ENCODE results near the gene PPM1M.

The PPM1M gene

DNA sequence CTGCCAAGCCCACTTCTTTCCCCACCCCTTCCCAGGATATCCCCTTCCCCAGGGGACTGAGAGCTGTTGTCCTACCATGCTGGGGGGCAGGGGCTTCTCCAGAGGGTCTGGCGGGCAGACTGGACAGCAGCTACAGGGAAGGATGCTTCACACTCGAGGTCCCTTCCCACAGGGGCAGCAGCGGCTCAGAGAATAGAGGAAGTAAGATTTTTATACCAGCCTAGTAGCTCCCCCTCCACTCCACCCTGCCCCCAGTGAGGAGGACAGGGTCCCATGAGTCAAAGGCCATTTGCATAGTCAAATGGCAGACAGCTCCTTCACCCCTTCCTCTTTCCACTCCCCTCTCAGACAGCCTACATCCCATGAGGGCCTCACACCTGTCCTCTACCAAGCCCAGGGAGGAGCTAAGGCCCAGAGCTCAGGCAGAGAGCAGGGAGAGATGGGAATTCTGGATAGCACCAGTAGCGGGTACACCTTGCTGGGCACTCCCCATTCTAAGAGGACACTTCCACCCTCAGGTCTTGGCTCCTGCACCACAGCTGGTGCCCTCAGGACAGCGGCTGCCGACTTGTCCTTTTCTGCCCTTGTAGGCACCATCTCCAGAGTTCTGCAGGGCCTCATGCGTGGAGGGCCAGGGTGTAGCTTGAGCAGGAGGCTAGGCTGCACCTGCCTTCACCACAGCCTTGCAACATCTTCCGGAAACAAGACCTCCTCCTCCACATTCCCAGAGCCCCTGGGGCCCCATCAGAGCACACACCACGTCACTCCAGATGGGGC, 19.9 kb upstream of the PPM1M start, which contains the start of gene TLR9:
Gene TLR9 (minus strand): TSS at position 194 of the 777 bp plus-strand sequence. CDS start 116 bp downstream, at position 78.
- no peaks in the 10 kb centered on the region for H3K4me1 ChIP-seq (ENCODE audit: control insufficient read depth, insufficient read depth, low read length, poor library complexity, severe bottlenecking)
- H3K4me3 ChIP-seq (ENCODE audit: extremely low read depth, insufficient read depth, low read length, poor library complexity, severe bottlenecking): no peak within 1 kb of the TSS
- no peaks in the 10 kb centered on the region for H3K9me3 ChIP-seq (ENCODE audit: control insufficient read depth, low read length)
- H3K27ac ChIP-seq (ENCODE audit: low read depth, low read length, severe bottlenecking): no peak within 1 kb of the TSS
- 92 to 98% methylated on average over 4 to 5 of the region's 9 CpGs for WGBS, 2 experiments (ENCODE audit: insufficient coverage in 2 of 2)
- peaks cover 25% of the 10 kb centered on the region for H3K36me3 ChIP-seq (ENCODE audit: control insufficient read depth, insufficient read depth, low read length)

- no peak overlapping the region for H3K4me3 ChIP-seq (ENCODE audit: extremely low read depth, insufficient read depth, low read length, poor library complexity, severe bottlenecking)
- H3K36me3 ChIP-seq (ENCODE audit: control insufficient read depth, insufficient read depth, low read length): peaks cover 31% of the 10 kb centered on the region
- H3K4me1 ChIP-seq (ENCODE audit: control insufficient read depth, insufficient read depth, low read length, poor library complexity, severe bottlenecking): no peaks in the 10 kb centered on the region
- WGBS, 2 experiments (ENCODE audit: insufficient coverage in 2 of 2): 88 to 95% methylated on average over 5 of the region's 5 CpGs
- H3K27ac ChIP-seq (ENCODE audit: low read depth, low read length, severe bottlenecking): no peak overlapping the region
- no peaks in the 10 kb centered on the region for H3K9me3 ChIP-seq (ENCODE audit: control insufficient read depth, low read length)
These were observed 19.2 kb upstream of the PPM1M start for GRCh38 chr3:52226229-52226817.

DNA sequence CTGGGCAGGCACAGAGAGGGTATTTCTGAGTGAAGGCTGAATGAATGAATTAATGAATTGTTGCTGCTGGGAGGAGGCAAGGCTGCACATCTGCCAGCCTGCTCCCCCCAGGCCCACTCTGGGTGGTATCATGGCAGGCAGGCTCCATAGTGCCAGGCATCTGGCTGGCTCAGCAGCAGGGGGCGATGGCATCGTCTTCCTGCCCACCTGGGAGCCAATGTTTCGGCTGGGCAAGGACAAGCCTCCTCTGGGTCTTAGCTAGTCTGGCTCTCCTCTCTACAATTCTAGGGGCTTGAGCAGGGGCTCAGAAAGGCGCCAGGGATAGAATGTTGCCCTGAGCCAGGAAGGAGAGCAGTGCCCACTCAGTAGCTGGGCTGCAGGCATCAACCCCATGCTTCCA, 18.4 kb upstream of the PPM1M start:
- H3K9me3 ChIP-seq (ENCODE audit: control insufficient read depth, low read length): no peaks in the 10 kb centered on the region
- 71 to 80% methylated on average over 3 of the region's 4 CpGs for WGBS, 2 experiments (ENCODE audit: insufficient coverage in 2 of 2)
- H3K36me3 ChIP-seq (ENCODE audit: control insufficient read depth, insufficient read depth, low read length): peaks cover 36% of the 10 kb centered on the region
- no peak overlapping the region for H3K27ac ChIP-seq (ENCODE audit: low read depth, low read length, severe bottlenecking)
- no peak overlapping the region for H3K4me3 ChIP-seq (ENCODE audit: extremely low read depth, insufficient read depth, low read length, poor library complexity, severe bottlenecking)
- no peaks in the 10 kb centered on the region for H3K4me1 ChIP-seq (ENCODE audit: control insufficient read depth, insufficient read depth, low read length, poor library complexity, severe bottlenecking)

DNA sequence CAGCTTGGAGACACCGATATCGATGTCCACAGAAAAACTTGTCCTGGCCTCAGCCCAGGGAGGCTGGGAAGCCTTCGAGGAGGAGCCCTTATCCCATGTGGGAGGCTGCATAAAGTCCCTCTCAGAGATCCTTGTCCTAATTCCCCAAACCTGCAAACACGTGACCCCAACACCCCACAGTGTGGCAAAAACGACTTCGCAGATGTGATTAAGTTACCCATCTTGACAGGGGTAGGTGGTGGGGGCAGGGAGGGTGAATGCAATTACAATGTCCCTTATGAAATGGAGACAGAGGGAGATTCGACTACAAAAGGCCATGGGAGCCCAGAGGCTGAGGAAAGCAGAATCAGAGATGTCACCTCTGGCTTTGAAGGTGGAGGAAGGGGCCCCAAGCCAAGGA, 17.8 kb upstream of the PPM1M start:
- H3K36me3 ChIP-seq (ENCODE audit: control insufficient read depth, insufficient read depth, low read length): peaks cover 40% of the 10 kb centered on the region
- H3K4me1 ChIP-seq (ENCODE audit: control insufficient read depth, insufficient read depth, low read length, poor library complexity, severe bottlenecking): no peaks in the 10 kb centered on the region
- WGBS, 2 experiments (ENCODE audit: insufficient coverage in 2 of 2): 87 to 97% methylated on average over 6 of the region's 7 CpGs
- H3K9me3 ChIP-seq (ENCODE audit: control insufficient read depth, low read length): no peaks in the 10 kb centered on the region
- H3K4me3 ChIP-seq (ENCODE audit: extremely low read depth, insufficient read depth, low read length, poor library complexity, severe bottlenecking): no peak overlapping the region
- H3K27ac ChIP-seq (ENCODE audit: low read depth, low read length, severe bottlenecking): no peak overlapping the region

DNA sequence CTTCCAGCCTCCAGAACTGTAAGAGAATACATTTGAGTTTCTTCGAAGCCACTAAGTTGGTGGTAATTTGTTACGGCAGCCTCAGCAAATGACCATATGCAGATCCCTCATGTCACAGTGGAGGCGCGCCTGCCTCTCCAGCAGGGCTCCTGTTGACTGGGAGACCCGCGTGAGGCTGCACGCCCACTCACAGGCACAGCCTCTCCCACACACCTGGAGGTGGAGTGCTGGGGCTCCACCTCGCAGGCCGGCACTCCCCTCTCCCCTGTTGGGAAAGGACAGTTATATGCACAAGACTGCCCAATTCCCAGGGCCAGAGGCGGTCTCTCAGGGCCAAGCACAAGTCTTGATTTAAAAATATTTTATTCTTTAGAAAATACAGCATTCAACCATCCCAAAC, 17.3 kb upstream of the PPM1M start:
- H3K9me3 ChIP-seq (ENCODE audit: control insufficient read depth, low read length): no peaks in the 10 kb centered on the region

DNA sequence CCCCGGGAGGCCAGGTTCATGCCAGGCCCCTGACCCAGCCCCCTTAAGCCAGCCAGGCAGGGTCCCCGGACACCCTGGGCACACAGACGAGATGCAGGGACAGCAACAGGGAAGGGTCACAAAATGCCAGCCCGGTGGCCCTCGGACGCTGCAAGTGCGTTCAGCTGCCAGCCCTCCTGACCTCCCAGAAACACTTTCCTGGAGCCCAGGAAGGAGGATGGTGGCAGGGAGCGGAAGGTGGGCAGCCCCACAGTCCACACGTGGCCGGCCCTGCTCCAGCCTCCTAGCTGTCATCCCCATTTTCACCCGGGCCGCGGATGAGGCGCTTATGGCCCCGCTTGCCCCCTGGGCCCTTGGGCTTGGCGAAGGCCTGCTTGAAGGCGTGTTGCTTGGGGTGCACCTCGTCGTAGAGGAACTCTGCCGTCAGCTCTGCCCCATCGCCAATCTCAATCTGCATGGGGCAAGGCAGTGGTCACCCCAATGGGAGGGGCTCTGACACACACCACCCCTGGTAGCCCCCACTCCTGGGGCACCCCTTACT, 16.7 kb upstream of the PPM1M start:
- Histone ChIP-seq H3K4me3 (ENCODE audit: extremely low read depth, insufficient read depth, low read length, poor library complexity, severe bottlenecking) (no peak overlapping the region), H3K36me3 (ENCODE audit: control insufficient read depth, insufficient read depth, low read length) (peaks cover 45% of the 10 kb centered on the region), H3K27ac (ENCODE audit: low read depth, low read length, severe bottlenecking) (no peak overlapping the region), H3K9me3 (ENCODE audit: control insufficient read depth, low read length) (no peaks in the 10 kb centered on the region), H3K4me1 (ENCODE audit: control insufficient read depth, insufficient read depth, low read length, poor library complexity, severe bottlenecking) (no peaks in the 10 kb centered on the region)
- 95 to 96% methylated on average over 14 to 19 of the region's 21 CpGs for WGBS, 2 experiments (ENCODE audit: insufficient coverage in 2 of 2)

More for the DNA sequence above, 17.3 kb upstream of the PPM1M start:
- 88 to 96% methylated on average over 5 to 8 of the region's 10 CpGs for WGBS, 2 experiments (ENCODE audit: insufficient coverage in 2 of 2)
- Histone ChIP-seq H3K4me1 (ENCODE audit: control insufficient read depth, insufficient read depth, low read length, poor library complexity, severe bottlenecking) (no peaks in the 10 kb centered on the region), H3K36me3 (ENCODE audit: control insufficient read depth, insufficient read depth, low read length) (peaks cover 43% of the 10 kb centered on the region), H3K27ac (ENCODE audit: low read depth, low read length, severe bottlenecking) (no peak overlapping the region), H3K4me3 (ENCODE audit: extremely low read depth, insufficient read depth, low read length, poor library complexity, severe bottlenecking) (no peak overlapping the region)

- peaks cover 54% of the 10 kb centered on the region for H3K36me3 ChIP-seq (ENCODE audit: control insufficient read depth, insufficient read depth, low read length)
- H3K27ac ChIP-seq (ENCODE audit: low read depth, low read length, severe bottlenecking): no peak overlapping the region
- WGBS, 2 experiments (ENCODE audit: insufficient coverage in 2 of 2): 95 to 97% methylated on average over 10 to 11 of the region's 13 CpGs
- H3K4me3 ChIP-seq (ENCODE audit: extremely low read depth, insufficient read depth, low read length, poor library complexity, severe bottlenecking): no peak overlapping the region
- no peaks in the 10 kb centered on the region for H3K9me3 ChIP-seq (ENCODE audit: control insufficient read depth, low read length)
- H3K4me1 ChIP-seq (ENCODE audit: control insufficient read depth, insufficient read depth, low read length, poor library complexity, severe bottlenecking): no peaks in the 10 kb centered on the region
These were observed 15.9 kb upstream of the PPM1M start for GRCh38 chr3:52229656-52230055.

DNA sequence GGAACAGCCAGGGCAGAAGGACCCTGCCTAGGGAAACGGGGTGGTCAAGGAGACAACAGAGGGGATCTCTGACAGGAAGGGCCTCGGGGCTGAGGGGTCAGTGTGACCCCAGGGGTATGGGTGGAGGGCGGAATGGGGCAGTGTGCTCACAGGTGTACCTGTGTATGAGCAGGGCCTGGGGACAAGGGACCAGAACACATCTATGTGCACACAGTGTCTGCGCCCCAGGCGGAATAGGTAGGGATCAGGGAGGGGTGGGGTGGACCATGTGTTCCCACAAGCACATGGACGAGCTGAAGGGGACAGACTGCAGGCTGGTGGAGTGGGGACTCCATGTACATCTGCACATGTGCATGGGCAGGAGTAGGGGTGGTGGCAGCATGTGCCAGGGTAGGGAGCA, 15.1 kb upstream of the PPM1M start:
- peaks cover 62% of the 10 kb centered on the region for H3K36me3 ChIP-seq (ENCODE audit: control insufficient read depth, insufficient read depth, low read length)
- H3K4me3 ChIP-seq (ENCODE audit: extremely low read depth, insufficient read depth, low read length, poor library complexity, severe bottlenecking): no peak overlapping the region
- H3K4me1 ChIP-seq (ENCODE audit: control insufficient read depth, insufficient read depth, low read length, poor library complexity, severe bottlenecking): no peaks in the 10 kb centered on the region
- WGBS, 2 experiments (ENCODE audit: insufficient coverage in 2 of 2): 89 to 98% methylated on average over 6 of the region's 6 CpGs
- no peaks in the 10 kb centered on the region for H3K9me3 ChIP-seq (ENCODE audit: control insufficient read depth, low read length)
- H3K27ac ChIP-seq (ENCODE audit: low read depth, low read length, severe bottlenecking): no peak overlapping the region

DNA sequence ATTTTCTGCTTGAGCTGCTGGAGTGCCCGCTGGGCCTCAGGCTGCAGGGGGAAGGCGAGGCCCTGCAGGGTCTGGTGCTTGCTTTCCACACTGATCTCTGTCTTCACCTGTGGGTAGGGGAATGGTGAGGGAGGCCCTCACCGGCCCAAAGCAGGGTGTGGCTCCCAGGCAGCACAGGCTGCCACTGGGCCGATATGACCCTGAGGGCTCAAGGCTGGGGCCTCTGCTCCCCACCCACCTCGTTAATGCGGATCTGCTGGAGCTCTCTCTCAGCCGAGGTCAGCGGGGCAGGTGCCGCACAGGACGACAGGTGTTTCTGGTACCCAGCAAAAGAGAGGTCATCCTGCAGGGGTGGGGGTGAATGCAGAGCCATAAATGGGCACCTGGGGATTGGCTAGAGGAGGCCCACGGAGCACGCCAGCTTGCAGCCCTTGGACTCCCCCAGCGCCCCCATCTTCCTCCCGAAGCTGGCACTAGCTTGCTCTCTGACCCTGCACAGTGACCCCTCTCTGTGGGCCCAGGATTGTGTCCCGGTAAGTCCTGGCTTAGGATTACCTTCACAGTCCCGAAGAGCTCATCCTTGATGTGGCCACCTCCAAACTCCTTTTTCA, 14.6 kb upstream of the PPM1M start:
- 94 to 96% methylated on average over 15 of the region's 16 CpGs for WGBS, 2 experiments (ENCODE audit: insufficient coverage in 2 of 2)
- Histone ChIP-seq H3K36me3 (ENCODE audit: control insufficient read depth, insufficient read depth, low read length) (peaks cover 63% of the 10 kb centered on the region), H3K9me3 (ENCODE audit: control insufficient read depth, low read length) (no peaks in the 10 kb centered on the region), H3K4me1 (ENCODE audit: control insufficient read depth, insufficient read depth, low read length, poor library complexity, severe bottlenecking) (no peaks in the 10 kb centered on the region), H3K27ac (ENCODE audit: low read depth, low read length, severe bottlenecking) (no peak overlapping the region), H3K4me3 (ENCODE audit: extremely low read depth, insufficient read depth, low read length, poor library complexity, severe bottlenecking) (no peak overlapping the region)

DNA sequence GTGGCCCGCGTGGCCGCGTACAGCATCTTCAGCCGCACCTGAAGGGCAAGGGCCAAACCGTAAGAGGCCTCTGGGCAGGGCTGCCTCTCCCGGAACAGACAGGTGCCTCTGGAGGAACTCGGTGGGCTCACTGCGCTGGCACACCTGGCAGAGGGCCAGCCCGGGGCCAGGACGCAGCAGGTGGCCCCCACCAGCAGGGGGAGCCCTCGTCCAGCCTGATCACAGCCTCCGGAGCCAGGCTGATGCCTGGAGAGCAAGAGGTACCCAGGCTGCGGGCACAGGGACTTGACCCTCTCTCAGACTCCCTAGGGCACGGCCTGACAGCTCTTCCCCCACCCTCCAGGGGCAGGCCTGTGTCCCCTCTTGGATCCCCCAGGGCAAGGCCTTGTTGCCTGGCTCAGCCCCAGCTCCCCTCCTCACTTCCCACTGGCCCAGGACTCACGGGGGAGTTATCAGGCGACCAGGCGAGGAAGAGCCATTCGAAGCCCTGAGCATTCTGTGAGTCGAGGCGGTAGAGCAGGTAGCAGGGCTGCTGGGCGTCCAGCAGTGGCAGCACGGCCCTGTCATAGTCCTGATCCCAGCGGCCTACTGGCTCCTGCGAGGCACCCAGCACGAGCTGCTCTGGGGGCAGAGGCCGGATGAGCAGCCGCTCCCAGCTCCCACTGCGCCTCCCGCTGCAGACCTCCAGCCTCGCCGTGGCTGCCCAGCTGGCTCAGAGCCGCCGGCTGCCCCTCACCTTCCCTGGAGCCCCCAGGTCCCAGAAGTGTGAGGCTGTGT, 13.9 kb upstream of the PPM1M start:
- H3K36me3 ChIP-seq (ENCODE audit: control insufficient read depth, insufficient read depth, low read length): peaks cover 63% of the 10 kb centered on the region
- no peak overlapping the region for H3K27ac ChIP-seq (ENCODE audit: low read depth, low read length, severe bottlenecking)
- WGBS, 2 experiments (ENCODE audit: insufficient coverage in 2 of 2): 85 to 86% methylated on average over 23 to 32 of the region's 34 CpGs
- H3K4me3 ChIP-seq (ENCODE audit: extremely low read depth, insufficient read depth, low read length, poor library complexity, severe bottlenecking): no peak overlapping the region
- no peaks in the 10 kb centered on the region for H3K9me3 ChIP-seq (ENCODE audit: control insufficient read depth, low read length)
- H3K4me1 ChIP-seq (ENCODE audit: control insufficient read depth, insufficient read depth, low read length, poor library complexity, severe bottlenecking): peaks cover 2% of the 10 kb centered on the region
